HG02943 (cell line): ENCODE results near the gene ABCC5.

ENCODE experiments used
- ATAC-seq: cut with Tn5 transposase; IDR thresholded peaks from one replicate; pipeline ENCODE4 v1.9.1; 2021; ENCODE audit warnings: mild to moderate bottlenecking, low read depth, moderate library complexity; ENCODE audit not compliant: unreplicated experiment

The ABCC5 gene

DNA sequence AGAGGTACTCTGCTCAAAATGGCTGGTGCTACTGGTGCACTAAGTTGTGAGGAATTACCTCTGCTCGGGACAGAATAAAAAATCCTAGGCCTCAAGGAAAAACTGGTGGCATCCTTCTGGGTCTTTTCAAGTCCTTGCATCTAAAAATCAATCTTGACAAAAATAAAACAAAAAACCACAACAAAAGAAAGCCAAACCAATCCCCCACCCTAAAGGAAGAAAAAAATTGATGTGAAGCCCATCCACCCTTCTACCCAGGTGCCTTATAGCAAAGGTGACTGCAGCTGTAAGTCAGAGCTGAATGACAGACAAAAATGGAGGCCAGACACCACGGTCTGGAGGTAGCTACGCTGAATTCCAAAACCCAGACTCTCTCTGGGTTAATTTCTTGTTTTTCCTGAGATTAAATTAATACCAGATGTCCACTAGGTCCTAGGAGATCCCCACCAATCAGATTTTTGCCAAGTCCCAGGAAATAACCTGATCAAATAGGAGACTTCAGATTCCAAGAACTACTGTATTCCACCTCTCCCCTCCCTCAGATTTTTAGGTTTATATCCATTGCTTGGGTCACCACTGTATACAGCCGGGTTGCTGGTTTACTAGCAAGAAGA, 33.5 kb downstream of the ABCC5 start:
- ATAC-seq: no peak

DNA sequence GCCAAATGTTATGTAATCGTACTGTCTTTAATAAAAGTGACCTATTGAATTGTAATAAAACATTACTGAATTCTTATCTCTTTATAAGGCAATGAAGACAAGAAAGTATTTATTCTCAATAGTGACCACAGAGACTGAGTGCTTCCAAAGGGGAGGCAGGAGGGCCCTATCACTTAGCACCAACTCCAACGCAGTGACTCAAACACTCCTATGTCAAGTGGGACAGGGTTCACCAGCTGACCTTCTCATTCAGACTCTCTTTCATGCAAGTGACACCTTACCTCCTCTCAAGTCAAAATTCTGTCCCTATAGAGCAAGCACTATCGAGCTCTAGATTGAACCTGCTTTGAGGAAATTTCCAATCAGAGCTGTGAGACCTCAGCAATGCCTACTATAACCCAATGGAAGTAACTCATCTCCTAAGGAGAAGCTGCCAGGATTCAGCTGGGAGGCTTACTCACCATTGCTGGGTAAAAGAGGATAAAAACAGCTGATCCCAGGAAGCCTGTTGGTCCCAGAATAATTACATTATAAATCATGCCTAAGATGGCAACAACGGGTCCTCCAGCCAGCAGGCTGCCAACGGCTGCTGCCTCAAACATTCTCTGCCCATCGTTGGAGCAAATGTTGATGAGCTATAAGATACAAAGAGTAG, 35.6 kb downstream of the ABCC5 start:
- ATAC-seq: no peak

DNA sequence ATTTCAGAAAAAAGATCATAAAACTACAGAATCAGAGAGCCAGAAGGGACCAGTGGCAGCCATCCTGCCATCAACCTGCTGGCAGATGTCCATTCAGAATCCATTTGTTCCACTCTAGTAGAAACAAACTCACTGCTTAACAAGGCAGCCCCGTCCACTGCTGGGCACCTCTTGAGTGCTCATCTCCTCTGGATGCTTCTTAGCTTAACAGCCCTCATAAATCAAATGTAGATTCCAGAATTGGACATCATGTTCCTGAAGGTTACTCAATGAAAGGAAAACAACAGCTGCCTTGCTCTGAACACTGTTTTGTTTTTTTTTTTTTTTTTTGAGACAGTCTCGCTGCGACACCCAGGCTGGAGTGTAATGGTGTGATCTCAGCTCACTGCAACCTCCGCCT, 37.3 kb downstream of the ABCC5 start:
- no peak for ATAC-seq

DNA sequence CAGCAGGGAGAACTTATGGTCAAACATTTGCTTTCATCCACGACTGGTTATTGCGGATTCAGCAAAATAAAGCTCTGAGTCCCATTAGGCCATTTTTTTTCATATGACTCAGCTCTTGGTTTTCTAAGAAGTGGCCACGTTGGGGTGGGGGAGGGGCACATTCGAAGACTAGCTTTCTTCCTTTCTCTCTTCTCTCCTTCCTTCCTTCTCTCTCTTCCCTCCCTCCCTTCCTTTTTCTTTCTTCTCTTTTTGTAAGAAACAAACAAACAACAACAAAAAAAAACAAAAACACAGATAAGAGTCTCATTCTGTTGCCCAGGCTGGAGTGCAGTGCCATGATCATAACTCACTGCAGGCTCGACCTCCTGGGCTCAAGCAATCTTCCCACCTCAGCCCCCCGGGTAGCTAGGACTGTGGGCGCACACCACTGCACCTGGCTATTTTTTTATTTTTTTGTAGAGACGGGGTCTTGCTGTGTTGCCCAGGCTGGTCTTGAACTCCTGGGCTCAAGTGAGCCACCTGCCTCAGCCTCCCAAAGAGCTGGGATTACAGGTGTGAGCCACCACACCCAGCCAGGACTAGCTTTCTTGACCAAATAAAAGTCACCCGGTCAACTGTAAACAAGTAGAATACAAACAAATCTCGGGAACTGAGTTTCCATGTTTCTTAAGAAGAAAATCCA, 41.6 kb downstream of the ABCC5 start:
- ATAC-seq: no peak

DNA sequence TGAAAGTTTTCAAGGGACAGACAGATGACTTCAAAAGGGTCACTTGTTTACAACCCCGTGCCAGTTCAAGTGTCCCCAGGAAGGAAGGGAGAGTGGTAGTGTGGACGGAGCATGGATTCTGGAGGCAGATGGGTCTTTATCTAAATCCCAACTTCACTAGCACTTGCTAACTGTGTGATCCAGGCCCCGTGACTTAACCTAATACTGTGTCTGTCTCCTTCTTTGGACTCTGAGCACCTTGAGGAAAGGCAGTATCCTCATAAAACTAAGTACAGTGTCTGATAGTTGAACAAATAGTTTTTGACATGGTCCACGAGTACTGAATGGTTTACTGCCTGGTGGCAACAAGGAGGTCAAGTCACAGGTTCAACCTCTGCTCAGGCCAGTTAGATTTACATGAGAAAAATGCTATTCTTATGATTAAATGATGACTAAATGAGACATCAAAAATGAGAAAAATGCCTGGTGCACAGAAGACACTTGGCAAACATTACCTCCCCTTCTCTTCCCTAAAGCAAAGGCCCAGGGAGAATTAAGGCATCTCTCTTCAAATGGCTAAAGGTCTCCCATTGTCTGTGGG, 48.9 kb downstream of the ABCC5 start:
- no peak for ATAC-seq

DNA sequence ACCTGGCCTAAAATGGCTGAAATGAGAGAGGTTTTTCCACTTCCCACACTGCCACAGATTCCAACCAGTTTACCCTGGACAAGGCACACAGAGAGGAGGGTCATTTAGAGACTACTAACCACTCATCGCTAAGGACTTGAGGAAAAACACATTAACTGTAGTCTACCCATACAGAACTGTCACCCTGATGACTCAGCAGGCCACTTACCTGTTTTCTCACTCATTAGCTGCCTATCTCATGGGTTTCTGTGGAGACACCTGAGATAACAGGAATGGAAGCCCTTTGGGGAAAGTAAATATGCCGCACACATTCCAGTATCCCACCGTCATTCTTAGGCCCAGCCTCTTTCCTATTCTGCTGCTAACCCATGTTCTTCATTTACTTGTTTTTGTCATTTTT, 50.0 kb downstream of the ABCC5 start:
- ATAC-seq: no peak

DNA sequence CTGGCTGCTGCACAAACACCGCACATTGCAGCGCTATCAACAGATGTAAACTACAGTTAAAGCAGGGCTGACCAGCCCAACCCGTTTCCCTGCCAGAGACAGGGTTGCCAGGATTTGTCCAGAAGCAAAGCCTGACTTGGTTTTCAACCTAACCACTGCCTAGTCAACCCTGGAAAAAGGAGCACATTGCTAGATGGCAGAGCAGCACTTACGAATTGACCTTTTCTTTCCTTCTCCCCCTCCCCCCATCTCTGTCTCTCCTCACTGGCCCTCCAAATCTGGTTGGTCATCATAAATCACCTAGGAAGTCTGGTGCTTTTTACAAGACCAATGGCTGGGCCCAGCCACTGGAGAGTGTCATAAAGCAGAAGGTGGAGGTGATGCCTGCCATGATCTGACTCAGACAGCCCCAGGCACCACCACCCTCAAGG, 51.3 kb downstream of the ABCC5 start:
- no peak for ATAC-seq

DNA sequence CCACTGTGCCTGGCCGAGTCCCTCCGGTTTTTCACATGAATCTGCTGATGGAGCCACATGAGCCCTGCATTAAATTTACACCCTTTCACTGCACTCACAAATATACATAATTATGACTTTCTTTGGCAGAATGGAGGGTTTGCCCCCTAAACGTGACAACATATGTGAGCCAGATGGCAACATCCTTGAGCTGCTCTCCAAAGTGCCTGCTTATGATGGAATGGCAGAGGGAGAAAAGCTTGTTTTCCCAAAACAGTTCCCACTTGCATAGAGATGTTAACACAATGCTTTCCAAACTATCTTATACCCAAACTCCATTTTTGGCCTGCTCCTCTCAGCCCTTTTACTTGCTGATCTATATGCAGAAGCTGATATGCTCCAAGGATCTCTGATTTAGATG, 54.9 kb downstream of the ABCC5 start:
- no peak for ATAC-seq

DNA sequence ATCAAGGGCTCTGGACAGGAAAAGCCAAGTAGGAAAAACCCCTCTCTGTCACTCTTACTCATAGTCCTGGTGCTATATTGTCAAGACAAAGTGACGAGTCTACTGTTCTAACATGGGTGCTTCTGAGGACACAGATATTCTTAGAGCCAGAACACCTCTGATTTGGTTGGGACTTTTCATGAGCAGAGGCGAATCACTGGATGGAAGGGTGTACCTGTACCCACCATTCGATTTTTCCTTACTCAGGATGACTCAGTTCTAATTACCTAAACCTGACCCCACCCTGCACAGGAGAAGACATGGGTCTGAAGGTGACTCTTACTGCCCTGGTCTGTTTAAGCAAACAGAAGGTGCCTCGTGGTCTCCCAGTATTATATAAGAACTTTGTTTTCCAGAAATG, 58.5 kb downstream of the ABCC5 start:
- no peak for ATAC-seq

DNA sequence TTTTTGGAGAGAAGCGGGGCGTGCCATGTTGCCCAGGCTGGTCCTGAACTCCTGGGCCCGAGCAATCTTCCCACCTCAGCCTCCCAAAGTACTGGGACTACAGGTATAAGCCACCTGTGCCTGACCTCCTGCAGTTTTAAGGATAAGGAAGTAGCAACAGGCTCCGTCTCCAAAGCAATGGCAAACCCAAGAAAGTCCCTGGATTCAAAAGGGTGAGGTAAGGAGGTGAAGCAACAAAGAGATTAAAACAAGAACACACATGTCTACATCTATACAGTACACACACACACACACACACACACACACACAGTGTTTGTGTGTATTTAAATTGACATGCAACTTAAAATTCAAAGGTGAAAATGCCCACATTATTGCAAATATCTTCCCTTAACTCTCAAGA, 58.9 kb downstream of the ABCC5 start:
- no peak for ATAC-seq

DNA sequence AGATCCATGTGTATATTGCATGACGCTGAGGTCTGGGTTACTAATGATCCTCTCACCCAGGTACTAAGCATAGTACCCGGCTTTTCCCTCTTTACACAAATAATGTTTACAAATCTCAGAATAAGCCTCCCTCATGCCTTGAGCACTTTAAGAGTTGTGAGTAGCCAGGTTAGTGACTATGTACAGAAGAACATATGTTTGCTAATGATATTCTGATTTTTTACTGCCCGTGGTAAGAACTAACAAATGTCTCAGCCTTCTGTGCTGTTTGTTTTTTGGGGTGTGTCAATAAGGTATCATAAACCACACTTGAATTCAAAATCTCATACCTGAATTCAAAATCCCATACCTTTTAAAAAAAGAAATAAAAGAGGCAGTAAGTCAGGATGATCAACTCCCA, 59.5 kb downstream of the ABCC5 start:
- no peak for ATAC-seq

DNA sequence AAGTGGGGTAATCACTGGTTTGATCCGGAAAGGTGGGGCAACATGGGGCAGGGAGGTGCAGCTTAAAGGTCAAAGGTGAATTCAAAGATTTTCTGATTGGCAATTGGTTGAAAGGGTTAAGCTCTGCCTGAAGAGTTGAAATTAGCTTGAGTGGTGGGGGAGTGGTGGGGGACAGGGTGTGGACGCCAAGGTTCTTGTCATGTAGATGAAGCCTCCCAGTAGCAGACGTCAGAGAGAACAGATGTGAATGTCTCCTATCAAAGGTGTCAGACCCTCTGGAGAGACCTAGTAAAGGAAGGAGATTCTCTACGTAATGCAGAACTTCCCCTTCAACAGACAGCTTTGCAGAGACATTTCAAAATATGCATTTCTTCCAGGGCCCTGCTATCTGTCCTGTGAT, 62.8 kb downstream of the ABCC5 start:
- no peak for ATAC-seq

DNA sequence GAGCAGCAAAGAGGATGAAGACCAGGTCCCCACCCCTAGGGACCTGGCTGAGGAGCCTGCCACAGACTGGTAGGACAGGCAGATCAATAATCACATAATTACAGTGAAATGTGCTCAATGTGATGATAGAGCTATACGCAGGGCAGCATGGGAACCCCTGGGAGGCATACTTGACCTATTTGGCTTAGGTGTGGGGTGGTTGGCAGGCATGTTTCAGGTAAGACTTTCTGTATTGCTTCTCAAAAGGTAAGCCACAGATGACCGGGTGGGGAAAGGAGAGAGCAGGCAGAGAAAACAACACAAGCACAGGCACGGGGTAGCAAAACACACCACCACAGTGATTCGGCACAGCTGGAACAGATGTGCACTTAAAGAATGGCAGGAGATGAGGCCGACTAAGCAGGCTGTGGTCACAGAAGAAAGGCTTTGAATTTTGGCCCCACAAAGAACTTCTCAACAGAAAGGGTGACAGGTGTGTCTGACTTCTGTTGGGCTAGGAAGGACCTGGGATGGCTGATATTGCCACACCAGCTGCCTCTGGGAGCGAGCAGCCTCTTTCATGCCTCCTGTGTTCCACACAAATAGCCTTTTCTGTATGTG, 64.1 kb downstream of the ABCC5 start:
- ATAC-seq: no peak

DNA sequence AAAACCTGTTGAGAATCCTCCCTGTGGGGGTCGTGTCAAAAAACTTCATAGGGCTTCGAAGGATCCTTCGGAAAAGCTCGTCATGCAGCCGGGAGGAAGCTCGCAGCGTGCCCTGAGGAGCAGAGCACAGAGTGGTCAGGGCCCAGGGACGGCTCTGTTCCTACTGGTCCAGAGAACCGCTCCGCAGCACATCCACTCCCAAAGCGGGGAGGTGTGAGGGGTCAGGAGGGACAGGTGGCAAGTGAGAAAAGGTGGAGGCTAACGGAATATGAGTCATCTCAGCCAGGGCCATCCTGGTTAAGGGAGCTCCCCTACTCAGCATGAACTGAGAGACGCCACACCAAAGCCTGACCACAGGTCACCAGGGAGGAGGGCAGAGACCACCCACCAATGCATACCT, 66.2 kb downstream of the ABCC5 start:
- ATAC-seq: no peak

DNA sequence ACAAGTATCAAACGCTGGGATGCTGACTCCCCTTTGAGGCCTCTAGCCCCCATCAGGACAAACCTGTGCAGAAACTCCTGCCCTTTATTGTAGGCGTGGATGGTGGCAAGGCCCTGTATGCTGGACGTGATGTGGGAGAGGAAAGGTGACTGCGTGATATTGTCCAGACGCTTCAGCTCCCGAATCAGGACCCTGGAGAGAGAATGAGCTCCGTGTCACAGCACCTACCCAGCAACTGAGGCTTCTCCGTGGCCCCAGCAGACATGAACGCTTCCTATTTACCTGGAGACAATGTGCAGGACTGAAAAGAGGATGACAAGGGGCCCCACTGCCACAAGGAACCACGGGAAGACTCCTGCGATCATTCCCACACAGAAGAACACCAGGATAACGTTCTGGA, 68.0 kb downstream of the ABCC5 start:
- no peak for ATAC-seq

DNA sequence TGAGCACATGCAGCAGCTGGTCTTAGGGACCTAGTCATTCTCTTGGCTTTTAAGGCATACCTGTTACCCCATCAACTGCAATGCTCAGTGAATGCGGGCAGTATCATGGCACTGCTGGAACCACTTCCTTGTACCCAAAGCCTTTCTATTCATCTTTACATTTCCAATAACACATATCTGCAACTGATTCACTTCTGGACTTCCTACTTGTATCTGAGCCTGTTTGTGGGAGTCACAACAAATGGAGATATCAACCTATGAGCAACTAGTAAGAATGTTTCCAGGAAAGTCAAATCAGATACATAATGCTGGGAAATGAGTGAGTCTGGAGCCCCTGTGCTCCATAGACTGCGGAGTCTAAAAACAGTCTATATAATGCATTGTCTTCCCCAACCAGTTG, 71.6 kb downstream of the ABCC5 start:
- no peak for ATAC-seq

DNA sequence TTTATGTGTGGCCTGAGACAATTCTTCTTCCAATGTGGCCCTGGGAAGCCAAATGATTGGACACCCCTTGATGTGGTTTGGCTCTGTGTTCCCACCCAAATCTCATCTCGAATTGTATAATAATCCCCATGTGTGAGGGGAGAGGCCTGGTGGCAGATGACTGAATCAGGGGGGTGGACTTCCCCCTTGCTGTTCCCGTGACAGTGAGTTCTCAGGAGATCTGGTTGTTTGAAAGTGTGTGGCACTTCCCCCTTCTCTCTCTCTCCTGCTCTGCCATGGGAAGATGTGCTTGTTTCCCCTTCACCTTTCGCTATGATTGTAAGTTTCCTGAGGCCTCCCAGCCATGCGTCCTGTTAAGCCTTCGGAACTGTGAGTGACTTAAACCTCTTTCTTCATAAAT, 72.9 kb downstream of the ABCC5 start:
- no peak for ATAC-seq

DNA sequence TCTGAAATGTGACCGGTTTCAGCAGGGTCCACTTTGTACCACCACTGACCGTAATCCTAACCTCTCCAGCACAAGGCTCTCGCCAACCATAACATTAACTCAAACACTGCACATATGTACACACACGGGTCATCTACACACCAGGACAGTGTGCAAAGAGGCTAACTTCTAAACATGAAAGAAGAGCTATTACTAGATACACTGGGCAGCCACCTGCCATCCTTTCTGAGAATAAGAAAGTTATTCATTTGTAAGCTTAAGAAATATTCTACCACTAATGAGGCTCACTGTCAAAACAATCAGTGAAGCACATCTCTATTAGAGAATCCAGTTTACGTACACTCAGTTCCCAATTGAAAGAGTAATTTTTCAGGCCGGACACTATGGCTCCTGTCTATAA, 73.9 kb downstream of the ABCC5 start:
- ATAC-seq: no peak

DNA sequence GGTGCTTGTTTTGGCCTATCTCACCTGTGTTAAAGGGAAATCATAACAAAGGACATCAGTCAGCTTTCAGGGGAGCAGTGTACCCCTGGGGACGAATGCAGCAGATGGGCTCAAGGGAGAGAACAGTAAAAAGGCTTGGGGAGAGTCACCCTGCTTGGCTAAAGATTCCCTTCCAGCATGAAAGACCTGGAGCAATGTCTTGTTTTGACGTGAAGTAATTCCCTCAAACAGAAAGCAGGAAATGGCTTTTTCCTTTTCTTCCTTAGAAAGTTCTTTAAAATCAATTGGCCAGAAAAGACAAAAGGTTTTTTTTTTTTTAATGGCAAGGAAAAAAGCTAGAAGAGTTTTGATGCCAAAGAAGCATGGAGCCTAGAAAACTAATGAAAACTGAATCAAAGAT, 76.5 kb downstream of the ABCC5 start:
- no peak for ATAC-seq

DNA sequence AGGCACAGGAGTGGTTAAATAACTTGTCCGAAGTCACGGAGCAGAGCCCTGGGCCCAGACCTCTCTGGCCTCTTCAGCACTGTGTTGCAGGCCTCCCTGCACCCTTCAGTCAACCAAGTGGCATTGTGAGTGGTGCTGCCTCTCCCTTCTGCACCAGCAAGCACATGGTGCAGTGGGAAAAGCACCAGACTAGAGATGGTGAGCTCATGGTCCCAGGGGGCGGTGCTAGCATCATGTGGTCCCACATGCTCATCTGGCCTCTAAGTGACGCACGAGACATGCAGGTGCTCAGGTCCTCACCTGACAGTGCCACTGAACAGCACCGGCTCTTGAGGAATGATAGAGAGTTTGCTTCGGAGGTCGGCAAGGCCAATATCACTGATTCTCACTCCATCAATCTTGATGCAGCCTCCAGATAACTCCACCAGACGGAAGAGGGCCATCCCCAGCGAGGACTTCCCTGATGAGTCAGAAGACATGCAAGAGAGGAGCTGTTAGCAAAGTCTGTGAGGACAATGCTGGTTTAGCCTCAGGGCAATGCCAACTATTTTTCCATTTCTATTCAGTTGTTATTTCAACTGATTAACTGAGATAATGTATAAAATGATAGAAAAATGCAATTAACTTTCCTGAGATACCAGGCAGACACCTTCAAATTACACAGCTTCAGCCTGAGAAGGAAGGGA, 79.9 kb downstream of the ABCC5 start:
- ATAC-seq: no peak

DNA sequence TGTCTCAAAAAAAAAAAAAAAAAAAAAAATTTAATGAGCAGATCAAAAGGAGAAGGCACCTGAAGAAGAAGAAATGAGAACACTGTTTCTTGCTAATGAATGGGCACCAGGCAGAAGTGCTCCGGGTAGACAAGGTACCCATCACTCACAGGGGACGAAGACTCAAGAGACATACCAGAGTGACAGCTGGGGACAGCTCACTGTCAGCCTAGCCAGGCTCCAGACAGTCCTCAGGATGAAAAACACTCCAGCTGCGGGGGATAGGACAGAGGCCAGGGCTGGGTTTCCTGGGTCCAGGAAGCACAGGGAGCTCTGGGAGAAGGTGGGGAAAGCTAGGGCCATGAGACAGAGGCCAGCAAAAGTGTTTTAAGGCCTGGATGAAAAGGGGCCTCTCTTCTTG, 84.5 kb downstream of the ABCC5 start:
- ATAC-seq: no peak
